Endothelial cell (in vitro differentiated cells): ENCODE results near the gene ITPR2. TPM values are rescaled to one million over a fixed set of nuclear protein-coding genes. Genes with fewer than 3 reads are reported as not detected.

Source experiments
- DNase-seq: peaks from one replicate; pipeline ENCODE4 v3.0.0; 2021; ENCODE audit warnings: low spot score
- H3K27ac Mint-ChIP-seq: one replicate; pipeline ENCODE4 v1.8.0; 2021; ENCODE audit warnings: mixed read lengths, inconsistent platforms; ENCODE audit not compliant: unreplicated experiment
- H3K27me3 Mint-ChIP-seq: one replicate; pipeline ENCODE4 v1.8.0; 2021; ENCODE audit warnings: mild to moderate bottlenecking, moderate library complexity, mixed read lengths, inconsistent platforms; ENCODE audit not compliant: unreplicated experiment
- H3K36me3 Mint-ChIP-seq: one replicate; pipeline ENCODE4 v1.8.0; 2021; ENCODE audit warnings: mild to moderate bottlenecking, low read depth, mixed read lengths, inconsistent platforms; ENCODE audit not compliant: unreplicated experiment
- H3K4me1 Mint-ChIP-seq: one replicate; pipeline ENCODE4 v1.8.0; 2021; ENCODE audit warnings: mild to moderate bottlenecking, mixed read lengths, inconsistent platforms; ENCODE audit not compliant: unreplicated experiment
- H3K4me3 Mint-ChIP-seq: one replicate; pipeline ENCODE4 v1.8.0; 2021; ENCODE audit warnings: mild to moderate bottlenecking, mixed read lengths, inconsistent platforms; ENCODE audit not compliant: unreplicated experiment
- H3K9me3 Mint-ChIP-seq: one replicate; pipeline ENCODE4 v1.8.0; 2021; ENCODE audit warnings: mixed read lengths, inconsistent platforms; ENCODE audit not compliant: unreplicated experiment
- total RNA-seq: library from RNA; stranded (reverse); fragmentation: NEBNext Ultra II Directional; extraction: Animal tissue kit (Norgen Biotek cat#: 25700); gene quantifications from one replicate; pipeline ENCODE4 v1.2.1, GENCODE V29; 2021; ENCODE audit not compliant: unreplicated experiment
- TF ChIP-seq, protein P1 (sequence below): fragments of 200-600 bp; sonication (generic); IDR thresholded peaks from one replicate; pipeline ENCODE4 v1.5.0; 2021; ENCODE audit warnings: antibody characterized with exemption; ENCODE audit not compliant: unreplicated experiment

ITPR2 gene
- total RNA-seq, 1 donor from 2014 or later = 33.8 TPM

DNA sequence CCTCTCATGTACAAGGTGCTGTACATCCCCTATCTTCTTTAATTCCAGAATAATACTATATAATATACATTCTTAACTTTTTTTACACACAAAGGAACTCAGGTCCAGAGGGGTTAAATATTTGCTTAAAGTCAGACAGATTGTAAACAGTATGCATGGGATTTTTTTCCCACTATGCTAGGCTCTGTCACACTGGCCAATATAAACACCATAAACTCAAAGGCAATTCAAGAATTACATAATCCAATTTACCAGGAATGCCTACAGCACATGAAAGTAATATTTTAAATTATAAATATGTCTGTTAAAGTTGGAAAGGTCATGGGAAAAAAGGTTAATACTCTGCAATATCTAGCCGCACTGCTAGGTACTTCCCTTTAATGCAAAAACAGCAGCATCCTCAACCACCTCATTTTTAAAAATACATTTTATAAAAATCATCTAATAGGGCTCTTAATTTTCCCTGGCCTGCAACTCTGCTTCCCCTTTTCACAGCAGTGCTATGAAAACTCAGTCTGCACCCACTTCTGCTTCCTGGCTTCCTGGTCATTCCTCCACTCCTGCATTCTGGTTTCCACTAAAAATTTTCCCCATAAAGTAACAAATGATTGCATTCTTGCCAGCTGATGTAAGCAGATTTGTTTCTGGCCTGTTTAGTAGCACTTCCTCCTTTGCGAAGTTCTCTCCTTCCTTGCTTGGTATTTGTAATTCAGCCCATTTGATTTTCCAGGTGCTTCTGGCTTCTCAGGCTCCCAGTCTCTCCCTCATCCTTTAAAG is 128.1 kb downstream of the ITPR2 start:
- Mint-ChIP-seq H3K4me1 (no peaks in the 10 kb centered on the region), H3K4me3 (no peak overlapping the region), H3K27me3 (no peaks in the 10 kb centered on the region), H3K36me3 (peaks cover 5% of the 10 kb centered on the region), H3K27ac (no peak overlapping the region), H3K9me3 (no peaks in the 10 kb centered on the region)
- TF ChIP-seq, protein P1, sequence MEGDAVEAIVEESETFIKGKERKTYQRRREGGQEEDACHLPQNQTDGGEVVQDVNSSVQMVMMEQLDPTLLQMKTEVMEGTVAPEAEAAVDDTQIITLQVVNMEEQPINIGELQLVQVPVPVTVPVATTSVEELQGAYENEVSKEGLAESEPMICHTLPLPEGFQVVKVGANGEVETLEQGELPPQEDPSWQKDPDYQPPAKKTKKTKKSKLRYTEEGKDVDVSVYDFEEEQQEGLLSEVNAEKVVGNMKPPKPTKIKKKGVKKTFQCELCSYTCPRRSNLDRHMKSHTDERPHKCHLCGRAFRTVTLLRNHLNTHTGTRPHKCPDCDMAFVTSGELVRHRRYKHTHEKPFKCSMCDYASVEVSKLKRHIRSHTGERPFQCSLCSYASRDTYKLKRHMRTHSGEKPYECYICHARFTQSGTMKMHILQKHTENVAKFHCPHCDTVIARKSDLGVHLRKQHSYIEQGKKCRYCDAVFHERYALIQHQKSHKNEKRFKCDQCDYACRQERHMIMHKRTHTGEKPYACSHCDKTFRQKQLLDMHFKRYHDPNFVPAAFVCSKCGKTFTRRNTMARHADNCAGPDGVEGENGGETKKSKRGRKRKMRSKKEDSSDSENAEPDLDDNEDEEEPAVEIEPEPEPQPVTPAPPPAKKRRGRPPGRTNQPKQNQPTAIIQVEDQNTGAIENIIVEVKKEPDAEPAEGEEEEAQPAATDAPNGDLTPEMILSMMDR = no peak
- no peak for DNase-seq

DNA sequence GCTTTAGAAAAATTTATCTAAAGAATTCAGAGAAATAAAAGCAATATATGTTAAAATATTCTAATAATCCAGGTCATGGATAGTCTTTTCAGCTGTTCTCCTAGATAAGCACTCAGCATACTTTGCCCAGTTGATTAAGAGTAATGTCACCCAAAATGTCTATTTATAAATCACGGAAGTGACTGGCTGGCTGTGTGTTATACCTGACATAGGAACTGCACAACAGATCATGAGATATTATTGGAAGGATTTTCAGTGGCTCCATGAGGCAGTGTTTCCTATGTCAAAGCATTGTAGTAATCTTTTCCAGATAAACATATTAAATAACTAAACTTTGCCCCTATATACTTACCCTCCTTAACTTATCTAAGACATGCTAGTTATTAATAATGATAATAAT is 128.8 kb downstream of the ITPR2 start:
- no peaks in the 10 kb centered on the region for H3K4me1 Mint-ChIP-seq
- H3K27ac Mint-ChIP-seq = no peak overlapping the region
- H3K9me3 Mint-ChIP-seq = no peaks in the 10 kb centered on the region
- H3K4me3 Mint-ChIP-seq = no peak overlapping the region
- H3K27me3 Mint-ChIP-seq = no peaks in the 10 kb centered on the region
- H3K36me3 Mint-ChIP-seq = peaks cover 5% of the 10 kb centered on the region
- TF ChIP-seq, protein P1 = no peak
- DNase-seq = no peak

DNA sequence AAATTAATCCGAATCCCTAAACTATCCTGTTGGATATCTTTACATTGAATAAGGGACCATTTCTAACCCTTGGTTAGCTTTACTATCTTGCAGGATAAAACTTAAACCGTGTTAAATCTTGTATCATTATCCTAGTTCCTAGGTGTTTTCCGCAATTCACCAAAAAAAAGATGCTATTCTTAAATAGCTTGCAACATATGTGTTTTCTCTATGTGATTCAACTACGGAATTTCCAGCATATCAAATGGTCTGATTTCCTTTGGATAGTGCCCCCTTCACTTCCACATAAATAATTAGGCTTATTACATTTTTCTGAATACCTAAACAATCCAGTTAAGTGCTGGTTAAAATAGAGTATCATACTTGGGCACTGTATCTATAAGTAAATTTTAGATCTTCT is 130.3 kb downstream of the ITPR2 start:
- no peaks in the 10 kb centered on the region for H3K27me3 Mint-ChIP-seq
- no peak overlapping the region for H3K4me3 Mint-ChIP-seq
- no peaks in the 10 kb centered on the region for H3K9me3 Mint-ChIP-seq
- H3K36me3 Mint-ChIP-seq = peaks cover 6% of the 10 kb centered on the region
- H3K27ac Mint-ChIP-seq = no peak overlapping the region
- H3K4me1 Mint-ChIP-seq = no peaks in the 10 kb centered on the region
- TF ChIP-seq, protein P1 = no peak
- DNase-seq = no peak

DNA sequence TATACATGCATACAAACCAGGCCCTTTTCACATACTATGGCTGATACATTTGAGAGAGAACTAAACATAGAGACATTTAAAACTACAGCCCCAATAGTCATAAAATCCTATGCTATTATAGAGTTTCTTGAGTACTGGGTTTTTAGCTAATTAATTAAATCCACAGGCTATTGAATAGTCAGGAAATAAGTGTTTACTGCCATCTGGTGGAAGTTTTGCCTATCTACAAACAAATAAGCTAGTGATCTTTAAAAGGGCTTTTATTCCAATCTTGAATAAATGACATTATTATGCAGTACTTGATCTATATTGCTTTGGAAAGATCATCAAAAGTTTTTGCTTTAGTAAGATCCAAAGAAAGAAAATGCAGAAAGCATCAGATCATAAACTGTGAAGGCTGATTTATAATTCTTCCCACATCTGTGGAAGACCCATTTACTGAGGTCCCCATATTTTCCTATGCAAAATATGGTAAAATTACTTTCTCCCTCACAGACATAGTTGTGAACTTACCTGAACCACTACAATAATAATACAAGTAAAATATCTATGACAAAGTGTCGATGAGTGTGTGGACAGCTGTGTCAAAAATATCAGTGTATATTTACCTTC is 131.3 kb downstream of the ITPR2 start:
- Mint-ChIP-seq H3K36me3 (peaks cover 7% of the 10 kb centered on the region), H3K9me3 (no peaks in the 10 kb centered on the region), H3K27me3 (no peaks in the 10 kb centered on the region), H3K27ac (no peak overlapping the region), H3K4me3 (no peak overlapping the region), H3K4me1 (peaks cover 6% of the 10 kb centered on the region)
- no peak for DNase-seq
- TF ChIP-seq, protein P1 = peak; percentile 68

DNA sequence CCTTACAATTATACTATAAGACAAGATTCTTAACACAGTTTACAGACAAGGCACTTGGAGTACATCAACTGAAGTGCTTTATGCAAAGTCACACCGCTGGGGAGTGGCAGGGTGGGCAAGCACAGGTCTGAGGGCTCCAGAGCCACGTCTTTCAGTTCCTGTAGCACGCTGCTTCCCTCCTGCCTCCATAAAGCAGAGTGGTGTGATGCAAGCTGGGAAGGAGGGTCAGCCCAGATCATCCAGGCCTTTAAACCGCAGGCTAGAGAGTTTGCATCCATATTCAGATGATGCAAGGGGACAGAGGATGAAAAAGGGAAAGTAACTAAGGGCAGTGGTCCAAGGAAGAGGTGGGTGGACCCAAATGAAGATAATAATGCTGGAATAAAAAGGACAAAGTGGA is 132.6 kb downstream of the ITPR2 start:
- no peaks in the 10 kb centered on the region for H3K9me3 Mint-ChIP-seq
- peaks cover 7% of the 10 kb centered on the region for H3K36me3 Mint-ChIP-seq
- TF ChIP-seq, protein P1 = no peak
- H3K27me3 Mint-ChIP-seq = no peaks in the 10 kb centered on the region
- H3K4me1 Mint-ChIP-seq = peaks cover 9% of the 10 kb centered on the region
- H3K4me3 Mint-ChIP-seq = no peak overlapping the region
- DNase-seq = no peak
- H3K27ac Mint-ChIP-seq = no peak overlapping the region
